OCI-LY7 (cell line): ENCODE measurements around the gene METTL21C. TPM values are rescaled to one million over a fixed set of nuclear protein-coding genes. Genes with fewer than 3 reads are reported as not detected.

Experiments used
- BruUV-seq: library from RNA; stranded (reverse); fragments of 400-500 nt; replicated peaks from 2 replicates; lab custom pipeline; 2021; lab: Mats Ljungman, UMichigan
- CTCF ChIA-PET: fragments of 300-600 bp; sonication (Branson Sonifier 250); formaldehyde crosslinking; loops from one replicate; lab custom pipeline; 2022; ENCODE audit warnings: antibody characterized with exemption; ENCODE audit not compliant: unreplicated experiment; lab: Charles Lee
- POLR2A ChIA-PET: fragments of 300-600 bp; sonication (Branson Sonifier 250); formaldehyde crosslinking; loops from one replicate; lab custom pipeline; 2022; ENCODE audit warnings: antibody characterized with exemption; lab: Charles Lee
- DNase-seq: peaks from one replicate; pipeline ENCODE4 v3.0.0-alpha.2; 2015; ENCODE audit warnings: low spot score
- H2AFZ ChIP-seq: fragments of 200-600 bp; sonication (generic), shearing (Covaris generic); 2 replicates; pipeline ENCODE4 v1.6.1; 2014; ENCODE audit warnings: mild to moderate bottlenecking, antibody characterized with exemption, low read length, moderate library complexity
- H3K27ac ChIP-seq: fragments of 200-600 bp; sonication (generic); 2 replicates; pipeline ENCODE4 v1.5.1; 2014; ENCODE audit warnings: mixed run types, low read depth, mild to moderate bottlenecking, moderate library complexity, low read length, inconsistent platforms; ENCODE audit not compliant: poor library complexity, severe bottlenecking
- H3K36me3 ChIP-seq: fragments of 200-600 bp; sonication (generic); 2 replicates; pipeline ENCODE4 v1.6.1; 2014; ENCODE audit warnings: mild to moderate bottlenecking, antibody characterized with exemption, low read length, moderate library complexity, mixed read lengths; ENCODE audit not compliant: insufficient read depth
- H3K4me1 ChIP-seq: fragments of 200-600 bp; sonication (generic); 2 replicates; pipeline ENCODE4 v1.5.1; 2014; ENCODE audit warnings: mild to moderate bottlenecking, low read length; ENCODE audit not compliant: insufficient read depth, poor library complexity, severe bottlenecking
- H3K4me2 ChIP-seq: fragments of 200-600 bp; sonication (generic); 2 replicates; pipeline ENCODE4 v1.6.1; 2014; ENCODE audit warnings: mild to moderate bottlenecking, low read length
- H3K4me3 ChIP-seq: fragments of 200-600 bp; sonication (generic); 2 replicates; pipeline ENCODE4 v1.5.1; 2014; ENCODE audit warnings: mild to moderate bottlenecking, low read depth, low read length; ENCODE audit not compliant: poor library complexity, severe bottlenecking
- H3K79me2 ChIP-seq: fragments of 200-600 bp; sonication (generic); 2 replicates; pipeline ENCODE4 v1.6.1; 2016; ENCODE audit warnings: low read depth, mild to moderate bottlenecking, low read length, moderate library complexity, mixed read lengths; ENCODE audit not compliant: insufficient read depth
- H3K9me2 ChIP-seq: fragments of 200-600 bp; sonication (generic); 2 replicates; pipeline ENCODE4 v1.6.1; 2016; ENCODE audit warnings: mild to moderate bottlenecking, low read length, mixed read lengths; ENCODE audit not compliant: insufficient read depth
- H3K9me3 ChIP-seq: fragments of 200-600 bp; sonication (generic); 2 replicates; pipeline ENCODE4 v1.6.1; 2014; ENCODE audit warnings: mild to moderate bottlenecking, mixed run types, low read length, mixed read lengths
- H4K20me1 ChIP-seq: fragments of 200-600 bp; sonication (generic); 2 replicates; pipeline ENCODE4 v1.6.1; 2014; ENCODE audit warnings: mild to moderate bottlenecking, antibody characterized with exemption, low read length, moderate library complexity, mixed read lengths; ENCODE audit not compliant: insufficient read depth
- CTCF ChIP-seq: fragments of 200-600 bp; sonication (generic); conservative IDR thresholded peaks from 2 replicates; pipeline ENCODE4 v1.5.1; 2014; ENCODE audit warnings: mild to moderate bottlenecking, antibody characterized with exemption, low read length, moderate library complexity, mixed read lengths
- EZH2phosphoT487 ChIP-seq: fragments of 200-600 bp; sonication (generic); IDR thresholded peaks from 2 replicates; pipeline ENCODE4 v1.6.1; 2018; ENCODE audit warnings: low read depth, borderline replicate concordance, mild to moderate bottlenecking, mixed run types, antibody characterized with exemption, low read length, moderate library complexity, mixed read lengths
- intact Hi-C: fragments of 100-400 bp; cut with micrococcal nuclease; formaldehyde crosslinking; loops from one replicate; pipeline ENCODE4 v1.10.0; 2022; ENCODE audit not compliant: unreplicated experiment
- total RNA-seq, 2 experiments: library from RNA; depleted of rRNA in 1 of 2; stranded (reverse); fragments of >200 nt in 1 of 2; shearing (Covaris generic) in 1 of 2; gene quantifications; 2 replicates each; pipeline ENCODE4 v1.2.3, GENCODE V29; 2014 to 2022

Gene METTL21C
- total RNA-seq, 2 experiments from 2014 or later: not detected

- H3K9me3 ChIP-seq: no peaks in the 10 kb centered on the region
- TF ChIP-seq EZH2phosphoT487 (no peak), CTCF (no peak)
- no peak overlapping the region for H3K27ac ChIP-seq
- H3K4me2 ChIP-seq: no peak overlapping the region
- no peak overlapping the region for H2AFZ ChIP-seq
- intact Hi-C loops: no loop called here
- peaks cover 40% of the 10 kb centered on the region for H3K36me3 ChIP-seq
- H3K79me2 ChIP-seq: no peaks in the 10 kb centered on the region
- DNase-seq: no peak
- no peaks in the 10 kb centered on the region for H3K4me1 ChIP-seq
- BruUV-seq: no TSS peak
- no peaks in the 10 kb centered on the region for H3K9me2 ChIP-seq
- no peak overlapping the region for H3K4me3 ChIP-seq
- no peaks in the 10 kb centered on the region for H4K20me1 ChIP-seq
- POLR2A ChIA-PET: no interaction called here
- CTCF ChIA-PET: no interaction called here
Measured at GRCh38 chr13:102680133-102680717, 14.6 kb downstream of the METTL21C start.

- Histone ChIP-seq H3K27ac (no peak overlapping the region), H3K4me2 (no peak overlapping the region), H3K4me3 (no peak overlapping the region), H3K9me2 (no peaks in the 10 kb centered on the region), H3K36me3 (peaks cover 47% of the 10 kb centered on the region), H3K4me1 (no peaks in the 10 kb centered on the region), H3K79me2 (no peaks in the 10 kb centered on the region), H3K9me3 (no peaks in the 10 kb centered on the region), H2AFZ (no peak overlapping the region), H4K20me1 (no peaks in the 10 kb centered on the region)
- no TSS peak for BruUV-seq
- ChIA-PET CTCF (no interaction called here), POLR2A (interaction anchor here (0.8 kb wide), 1 partner anchor 22 kb away, joined by 3 read pairs; no protein-coding TSS in a partner anchor)
- DNase-seq: no peak
- intact Hi-C loops: no loop called here
- TF ChIP-seq EZH2phosphoT487: no peak
- no peak for TF ChIP-seq CTCF
Measured at GRCh38 chr13:102679449-102680132, 15.3 kb downstream of the METTL21C start.
